H1 (cell line): ENCODE data around the gene SPG7. TPM values are rescaled to one million over a fixed set of nuclear protein-coding genes. Genes with fewer than 3 reads are reported as not detected.

Experiments
- CTCF ChIA-PET: fragments of 300-600 bp; sonication (Branson Sonifier 250); formaldehyde crosslinking; loops from one replicate; lab custom pipeline; 2021; ENCODE audit not compliant: partially characterized antibody; lab: Charles Lee
- POLR2A ChIA-PET: fragments of 300-600 bp; sonication (Branson Sonifier 250); formaldehyde crosslinking; loops from one replicate; lab custom pipeline; 2021; ENCODE audit warnings: inconsistent platforms; ENCODE audit not compliant: partially characterized antibody; lab: Charles Lee
- DNase-seq, 2 experiments: peaks; one replicate each; pipeline versions ENCODE4 v3.0.0 to v3.0.0-alpha.2; 2010 to 2022; ENCODE audit warnings: low spot score in 2 of 2, low read depth in 1 of 2, mixed read lengths in 1 of 2
- FAIRE-seq: peaks from 2 replicates; lab custom pipeline; 2011; peaks lifted over from hg19 to GRCh38; lab: Jason Lieb, UNC
- H2AFZ ChIP-seq: 2 replicates; pipeline ENCODE4 v1.8.1; 2012; ENCODE audit warnings: low read length, inconsistent platforms
- H2AK5ac ChIP-seq: 2 replicates; pipeline ENCODE4 v1.6.1; 2013; ENCODE audit warnings: low read depth, low read length
- H2BK120ac ChIP-seq: replicated peaks from 2 replicates; pipeline ENCODE3; 2013; ENCODE audit warnings: low read depth, low read length, inconsistent platforms
- H2BK12ac ChIP-seq: 2 replicates; pipeline ENCODE4 v1.6.1; 2013; ENCODE audit warnings: low read depth, low read length
- H2BK15ac ChIP-seq: 2 replicates; pipeline ENCODE4 v1.6.1; 2013; ENCODE audit warnings: low read length
- H2BK20ac ChIP-seq: 2 replicates; pipeline ENCODE4 v1.6.1; 2013; ENCODE audit warnings: low read length
- H2BK5ac ChIP-seq: 2 replicates; pipeline ENCODE4 v1.6.1; 2013; ENCODE audit warnings: low read depth, low read length
- H3K14ac ChIP-seq: 2 replicates; pipeline ENCODE4 v1.6.1; 2013; ENCODE audit warnings: inconsistent platforms; ENCODE audit not compliant: insufficient read length
- H3K18ac ChIP-seq: 2 replicates; pipeline ENCODE4 v1.6.1; 2013; ENCODE audit warnings: low read length; ENCODE audit errors: extremely low read depth
- H3K23ac ChIP-seq: 2 replicates; pipeline ENCODE4 v1.6.1; 2013; ENCODE audit warnings: inconsistent platforms; ENCODE audit not compliant: insufficient read length
- H3K23me2 ChIP-seq: 2 replicates; pipeline ENCODE4 v1.6.1; 2013; ENCODE audit warnings: low read depth, low read length
- H3K27ac ChIP-seq: 2 replicates; pipeline ENCODE4 v1.6.1; 2011; ENCODE audit warnings: low read depth, low read length, inconsistent platforms
- H3K27me3 ChIP-seq, 4 experiments: replicated peaks in 1 of 4; 1 replicate in 1 of 4; 2 replicates in 3 of 4; pipeline versions ENCODE4 v1.6.1 to v1.8.1; 2011 to 2013; ENCODE audit warnings: low read length in 3 of 4, mild to moderate bottlenecking in 3 of 4, inconsistent platforms in 2 of 4, mixed read lengths in 2 of 4, moderate library complexity in 1 of 4; ENCODE audit not compliant: control insufficient read depth in 3 of 4, insufficient read depth in 3 of 4; ENCODE audit errors: extremely low read depth in 1 of 4
- H3K36me3 ChIP-seq, 4 experiments: 2 replicates each; pipeline versions ENCODE4 v1.6.1 to v1.8.1; 2011 to 2013; ENCODE audit warnings: mild to moderate bottlenecking in 4 of 4, low read length in 3 of 4, moderate library complexity in 2 of 4, control low read depth in 1 of 4, inconsistent platforms in 1 of 4; ENCODE audit not compliant: insufficient read depth in 4 of 4, control insufficient read depth in 2 of 4
- H3K4ac ChIP-seq: replicated peaks from 2 replicates; pipeline ENCODE3; 2013; ENCODE audit warnings: low read length, low read depth, mixed read lengths, inconsistent platforms; ENCODE audit not compliant: insufficient read length
- H3K4me1 ChIP-seq, 4 experiments: replicated peaks in 1 of 4; 1 replicate in 1 of 4; 2 replicates in 3 of 4; pipeline versions ENCODE4 v1.6.1 to v1.8.1; 2011 to 2013; ENCODE audit warnings: low read length in 3 of 4, inconsistent platforms in 2 of 4, mixed read lengths in 1 of 4; ENCODE audit not compliant: insufficient read depth in 4 of 4, control insufficient read depth in 3 of 4
- H3K4me2 ChIP-seq, 2 experiments: 2 replicates each; pipeline versions ENCODE4 v1.6.1 to v1.8.1; 2011 to 2013; ENCODE audit warnings: low read depth in 2 of 2, low read length in 2 of 2, control low read depth in 1 of 2, inconsistent platforms in 1 of 2, mild to moderate bottlenecking in 1 of 2; ENCODE audit not compliant: insufficient read depth in 1 of 2
- H3K4me3 ChIP-seq, 4 experiments: fragments of 200-600, 300-600 bp in 1 of 4; sonication (generic), shearing (Covaris generic), sonication (Bioruptor Twin) in 1 of 4; 2 replicates each; pipeline versions ENCODE4 v1.5.1 to v1.8.1; 2011 to 2016; ENCODE audit warnings: low read length in 4 of 4, low read depth in 3 of 4, control low read depth in 2 of 4, inconsistent platforms in 2 of 4, mild to moderate bottlenecking in 2 of 4, mixed read lengths in 1 of 4, moderate library complexity in 1 of 4; ENCODE audit not compliant: insufficient read depth in 2 of 4; ENCODE audit errors: extremely low read depth in 1 of 4
- H3K56ac ChIP-seq: replicated peaks from 2 replicates; pipeline ENCODE3; 2013; ENCODE audit warnings: low read depth, mild to moderate bottlenecking, mixed read lengths, low read length, inconsistent platforms; ENCODE audit not compliant: insufficient read length
- H3K79me1 ChIP-seq: 2 replicates; pipeline ENCODE4 v1.6.1; 2013; ENCODE audit warnings: low read depth, low read length, control low read depth
- H3K79me2 ChIP-seq, 2 experiments: 2 replicates each; pipeline versions ENCODE4 v1.6.1 to v1.8.1; 2012 to 2013; ENCODE audit warnings: low read length in 2 of 2, mild to moderate bottlenecking in 2 of 2, inconsistent platforms in 1 of 2; ENCODE audit not compliant: insufficient read depth in 2 of 2, control insufficient read depth in 1 of 2
- H3K9ac ChIP-seq, 4 experiments: replicated peaks in 1 of 4; 1 replicate in 1 of 4; 2 replicates in 3 of 4; pipeline versions ENCODE4 v1.6.1 to v1.8.1; 2011 to 2013; ENCODE audit warnings: low read depth in 3 of 4, low read length in 3 of 4, control low read depth in 2 of 4, mild to moderate bottlenecking in 2 of 4, moderate library complexity in 2 of 4, inconsistent platforms in 1 of 4; ENCODE audit errors: extremely low read depth in 1 of 4
- H3K9me3 ChIP-seq, 2 experiments: 2 replicates each; pipeline versions ENCODE4 v1.6.1 to v1.8.1; 2012 to 2013; ENCODE audit warnings: mild to moderate bottlenecking in 2 of 2, moderate library complexity in 2 of 2, control low read depth in 1 of 2, inconsistent platforms in 1 of 2, low read depth in 1 of 2, low read length in 1 of 2, mixed read lengths in 1 of 2; ENCODE audit not compliant: insufficient read depth in 2 of 2
- H4K20me1 ChIP-seq, 2 experiments: replicated peaks in 1 of 2; 2 replicates each; pipeline versions ENCODE3 to v1.8.1; 2011 to 2013; ENCODE audit warnings: inconsistent platforms in 2 of 2, low read length in 2 of 2, mild to moderate bottlenecking in 1 of 2; ENCODE audit not compliant: insufficient read depth in 2 of 2, control insufficient read depth in 1 of 2
- H4K5ac ChIP-seq: 2 replicates; pipeline ENCODE4 v1.6.1; 2013; ENCODE audit warnings: low read length, low read depth, mixed read lengths, inconsistent platforms; ENCODE audit not compliant: insufficient read length
- H4K8ac ChIP-seq: 2 replicates; pipeline ENCODE4 v1.8.0; 2013; ENCODE audit warnings: mild to moderate bottlenecking, moderate library complexity, low read length, inconsistent platforms; ENCODE audit not compliant: insufficient read depth; ENCODE audit errors: extremely low read depth
- H4K91ac ChIP-seq: replicated peaks from 2 replicates; pipeline ENCODE3; 2013; ENCODE audit warnings: low read length, mixed read lengths, inconsistent platforms; ENCODE audit not compliant: insufficient read length
- ATF2 ChIP-seq: IDR thresholded peaks from 2 replicates; pipeline ENCODE4 v1.6.1; 2012; ENCODE audit warnings: low read length, inconsistent platforms
- BCL11A ChIP-seq, 2 experiments: IDR thresholded peaks; one replicate each; pipeline ENCODE4 v1.6.1; 2011; ENCODE audit warnings: low read depth in 2 of 2, low read length in 2 of 2, mild to moderate bottlenecking in 2 of 2
- CTCF ChIP-seq, 3 experiments: IDR thresholded peaks; 1 replicate in 2 of 3; 2 replicates in 1 of 3; pipeline versions ENCODE4 v1.5.1 to v1.6.1; 2011; ENCODE audit warnings: low read length in 3 of 3, mild to moderate bottlenecking in 3 of 3, inconsistent platforms in 2 of 3, low read depth in 1 of 3, moderate library complexity in 1 of 3; ENCODE audit not compliant: insufficient read depth in 1 of 3; ENCODE audit errors: control extremely low read depth in 1 of 3
- EGR1 ChIP-seq: IDR thresholded peaks from 2 replicates; pipeline ENCODE4 v1.6.1; 2011; ENCODE audit warnings: low read depth, low read length, borderline replicate concordance
- EZH2 ChIP-seq: fragments of 200-600 bp; sonication (generic); IDR thresholded peaks from 2 replicates; pipeline ENCODE4 v1.7.1; 2012; ENCODE audit warnings: low read depth, mild to moderate bottlenecking, moderate library complexity, low read length, inconsistent platforms; ENCODE audit not compliant: severe bottlenecking
- KDM1A ChIP-seq: fragments of 200-600, 300-600 bp; sonication (generic); IDR thresholded peaks from 2 replicates; pipeline ENCODE4 v1.7.1; 2016; ENCODE audit warnings: mild to moderate bottlenecking, low read length, borderline replicate concordance
- MAX ChIP-seq: IDR thresholded peaks from 2 replicates; pipeline ENCODE4 v1.6.1; 2012; ENCODE audit warnings: inconsistent platforms
- WGBS, 2 experiments: shearing (Covaris generic) in 1 of 2; methylation state at CpG; one replicate each; pipeline versions ENCODE4 v1.1.6 to v1.1.7; 2013 to 2015; ENCODE audit warnings: low lambda C conversion rate in 2 of 2, mixed read lengths in 2 of 2, inconsistent platforms in 1 of 2, low coverage in 1 of 2, missing lambda C conversion rate in 1 of 2; ENCODE audit not compliant: insufficient replicate concordance in 2 of 2, insufficient coverage in 1 of 2, insufficient read length in 1 of 2; ENCODE audit errors: extremely low coverage in 1 of 2, missing lambda C conversion rate in 1 of 2; 5-methylcytosine and 5-hydroxymethylcytosine counted together
- polyA plus RNA-seq, 7 experiments: library from polyadenylated mRNA; depleted of rRNA in 3 of 7; stranded (reverse) in 5 of 7; unstranded in 2 of 7; fragments of >200 nt in 5 of 7; fragments of 200-250 nt in 2 of 7; gene quantifications; 1 replicate in 5 of 7; 2 replicates in 1 of 7; 4 replicates in 1 of 7; pipeline versions ENCODE4 v1.2.1 to v1.2.3, GENCODE V29; 2011 to 2013; ENCODE audit warnings: missing spikeins in 2 of 7, mixed read lengths in 2 of 7
- total RNA-seq: library from RNA; stranded (reverse); fragmentation: NEBNext Ultra II Directional; extraction: Animal tissue kit (Norgen Biotek cat#: 25700); gene quantifications from 2 replicates; pipeline ENCODE4 v1.2.1, GENCODE V29; 2021

Gene SPG7
- total and polyA plus RNA-seq, 2 of the 8 experiments (the other 6 are each of a cell fraction or from before 2014, with no cell fraction given), result 72.1 to 113 TPM

GRCh38 chr16:89531821-89532526 lies 23.8 kb downstream of the SPG7 start:
- Histone ChIP-seq H3K23ac (no peak overlapping the region), H2BK120ac (no peak overlapping the region), H2BK15ac (no peak overlapping the region), H4K5ac (no peak overlapping the region), H3K4me2 (no peak overlapping the region), H3K9me3 (no peaks in the 10 kb centered on the region), H2BK12ac (no peak overlapping the region), H3K79me2 (peaks cover 0 to 3% of the 10 kb centered on the region in 2 experiments; a peak in 1 of 4 replicates), H4K8ac (no peak overlapping the region), H4K20me1 (peaks cover 8 to 13% of the 10 kb centered on the region in 2 experiments), H3K79me1 (peaks cover 5% of the 10 kb centered on the region), H2AFZ (no peak overlapping the region), H2AK5ac (no peak overlapping the region), H3K4me3 (no peak overlapping the region), H3K23me2 (no peaks in the 10 kb centered on the region), H4K91ac (no peak overlapping the region), H3K36me3 (peaks cover 30 to 73% (median 63%) of the 10 kb centered on the region in 4 experiments), H3K14ac (no peak overlapping the region), H2BK20ac (no peak overlapping the region), H2BK5ac (no peak overlapping the region), H3K27ac (no peak overlapping the region), H3K27me3 (no peaks in the 10 kb centered on the region), H3K18ac (no peak overlapping the region), H3K4me1 (no peaks in the 10 kb centered on the region), H3K4ac (no peak overlapping the region), H3K9ac (no peak overlapping the region), H3K56ac (no peak overlapping the region)
- DNase-seq (no peak), FAIRE-seq (no peak)
- WGBS, 2 experiments, result 93% methylated on average over 25 of the region's 31 CpGs; no CpG with 5 or more reads in 1 of the 2 experiments
- CTCF ChIA-PET, result interaction anchor here (1.0 kb wide), 1 partner anchor 20 kb away, joined by 3 read pairs; no protein-coding TSS in a partner anchor
- POLR2A ChIA-PET, result interaction anchor here (1.4 to 1.5 kb wide), 2 partner anchors 18 to 32 kb away, joined by 3 to 4 read pairs; no protein-coding TSS in a partner anchor
- TF ChIP-seq MAX (no peak), CTCF (IDR thresholded peaks at IDR 0.05; ENCODE audit: control extremely low read depth in 1 of 3, insufficient read depth in 1 of 3, low read depth in 1 of 3, low read length in 3 of 3) (no peak), ATF2 (no peak), EGR1 (no peak), KDM1A (no peak), EZH2 (no peak), BCL11A (IDR thresholded peaks at IDR 0.05; ENCODE audit: low read depth in 2 of 2, low read length in 2 of 2) (no peak)
